GM12878 (cell line): ENCODE results near the gene JAML. TPM values are rescaled to one million over a fixed set of nuclear protein-coding genes. Genes with fewer than 3 reads are reported as not detected.

Experiments used
- ATAC-seq: fragments of 200-7000 bp; cut with Tn5 transposase; 3 replicates; pipeline ENCODE4 v1.9.1; 2020; ENCODE audit warnings: mild to moderate bottlenecking, moderate library complexity
- BruUV-seq: library from RNA; stranded (reverse); fragments of 400-500 nt; replicated peaks from 2 replicates; lab custom pipeline; 2021; lab: Mats Ljungman, UMichigan
- CTCF ChIA-PET: fragments of 300-600 bp; sonication (Branson Sonifier 250); formaldehyde crosslinking; extraction: SDS; loops from one replicate; lab custom pipeline; 2021; ENCODE audit warnings: inconsistent platforms; lab: Yijun Ruan, JAX
- POLR2A ChIA-PET: fragments of 350-600 bp; formaldehyde crosslinking; extraction: SDS; loops from one replicate; lab custom pipeline; 2021; ENCODE audit warnings: inconsistent platforms; lab: Charles Lee
- RAD21 ChIA-PET: fragments of 300-600 bp; sonication (Branson Sonifier 250); formaldehyde crosslinking; loops from one replicate; lab custom pipeline; 2023; ENCODE audit warnings: antibody characterized with exemption; ENCODE audit not compliant: unreplicated experiment; lab: Charles Lee
- SMC1A ChIA-PET: fragments of 300-600 bp; sonication (Branson Sonifier 250); formaldehyde crosslinking; loops from one replicate; lab custom pipeline; 2023; ENCODE audit not compliant: unreplicated experiment, uncharacterized antibody; lab: Charles Lee
- DNase-seq: peaks from one replicate; pipeline ENCODE4 v3.0.0-alpha.2; 2011; ENCODE audit warnings: low read depth, low spot score
- FAIRE-seq: peaks from 3 replicates; lab custom pipeline; 2011; peaks lifted over from hg19 to GRCh38; lab: Jason Lieb, UNC
- H2AFZ ChIP-seq: 2 replicates; pipeline ENCODE4 v1.6.0; 2011; ENCODE audit warnings: low read depth, low read length, control low read depth; ENCODE audit not compliant: control insufficient read depth
- H3K27ac ChIP-seq: 2 replicates; pipeline ENCODE4 v1.5.1; 2011; ENCODE audit warnings: control low read depth; ENCODE audit not compliant: control insufficient read depth, insufficient read depth
- H3K27me3 ChIP-seq, 2 experiments: replicated peaks in 1 of 2; 2 replicates each; pipeline versions ENCODE4 v1.6.0 to v1.6.1; 2011; ENCODE audit warnings: low read length in 1 of 2; ENCODE audit not compliant: control insufficient read depth in 2 of 2, insufficient read depth in 2 of 2
- H3K36me3 ChIP-seq, 2 experiments: 2 replicates each; pipeline ENCODE4 v1.5.1; 2011; ENCODE audit warnings: low read length in 1 of 2; ENCODE audit not compliant: control insufficient read depth in 2 of 2, insufficient read depth in 2 of 2
- H3K4me1 ChIP-seq: 2 replicates; pipeline ENCODE4 v1.6.1; 2011; ENCODE audit warnings: mild to moderate bottlenecking, low read length, moderate library complexity, mixed read lengths; ENCODE audit not compliant: control insufficient read depth, insufficient read depth
- H3K4me2 ChIP-seq: 2 replicates; pipeline ENCODE4 v1.6.0; 2011; ENCODE audit warnings: control low read depth; ENCODE audit not compliant: control insufficient read depth, insufficient read depth
- H3K4me3 ChIP-seq: fragments of 200-600 bp; sonication (generic); 2 replicates; pipeline ENCODE4 v1.5.1; 2016
- H3K79me2 ChIP-seq: 2 replicates; pipeline ENCODE4 v1.6.0; 2011; ENCODE audit warnings: low read length; ENCODE audit not compliant: control insufficient read depth, insufficient read depth
- H3K9ac ChIP-seq: 2 replicates; pipeline ENCODE4 v1.8.0; 2011; ENCODE audit warnings: low read length, control low read depth, mixed read lengths; ENCODE audit not compliant: control insufficient read depth, insufficient read depth
- H3K9me3 ChIP-seq: replicated peaks from 3 replicates; pipeline ENCODE4 v1.5.1; 2011; ENCODE audit warnings: mild to moderate bottlenecking, low read length; ENCODE audit not compliant: control insufficient read depth, insufficient read depth
- H4K20me1 ChIP-seq: 2 replicates; pipeline ENCODE4 v1.6.0; 2011; ENCODE audit not compliant: control insufficient read depth, insufficient read depth
- CTCF ChIP-seq, 3 experiments: IDR thresholded peaks in 2 of 3; conservative IDR thresholded peaks in 1 of 3; 2 replicates each; pipeline ENCODE4 v1.5.1; 2011; ENCODE audit warnings: low read depth in 3 of 3, low read length in 3 of 3, mild to moderate bottlenecking in 3 of 3, control low read depth in 2 of 3, moderate library complexity in 2 of 3, inconsistent platforms in 1 of 3, mixed read lengths in 1 of 3; ENCODE audit not compliant: control insufficient read depth in 2 of 3, insufficient read depth in 1 of 3; ENCODE audit errors: extremely low read depth in 1 of 3
- EGR1 ChIP-seq, 2 experiments: IDR thresholded peaks; 1 replicate in 1 of 2; 2 replicates in 1 of 2; pipeline ENCODE4 v1.6.1; 2011 to 2012; ENCODE audit warnings: low read depth in 2 of 2, low read length in 2 of 2, borderline replicate concordance in 1 of 2, mild to moderate bottlenecking in 1 of 2, moderate library complexity in 1 of 2
- FOXM1 ChIP-seq: IDR thresholded peaks from 2 replicates; pipeline ENCODE4 v1.6.1; 2012; ENCODE audit warnings: low read depth, mild to moderate bottlenecking, inconsistent platforms, low read length, moderate library complexity
- GABPA ChIP-seq: IDR thresholded peaks from 2 replicates; pipeline ENCODE4 v1.6.1; 2014; ENCODE audit warnings: antibody characterized with exemption, low read depth, mild to moderate bottlenecking, inconsistent platforms
- IRF4 ChIP-seq: IDR thresholded peaks from 2 replicates; pipeline ENCODE4 v1.6.1; 2011; ENCODE audit warnings: low read depth, low read length
- MTA3 ChIP-seq: IDR thresholded peaks from 2 replicates; pipeline ENCODE4 v1.6.1; 2012; ENCODE audit warnings: low read length, inconsistent platforms, borderline replicate concordance
- MXI1 ChIP-seq: fragments of 150-350 bp; IDR thresholded peaks from 2 replicates; pipeline ENCODE4 v1.6.1; 2011; ENCODE audit warnings: low read depth, mild to moderate bottlenecking, inconsistent platforms, low read length, improper control_type of control experiment
- PML ChIP-seq: IDR thresholded peaks from 2 replicates; pipeline ENCODE4 v1.6.1; 2012; ENCODE audit warnings: low read length, inconsistent platforms
- POLR2AphosphoS5 ChIP-seq: IDR thresholded peaks from 2 replicates; pipeline ENCODE4 v1.6.1; 2011; ENCODE audit warnings: mild to moderate bottlenecking, low read length, inconsistent platforms
- RFX5 ChIP-seq: IDR thresholded peaks from 2 replicates; pipeline ENCODE4 v1.6.1; 2011; ENCODE audit warnings: low read depth, low read length, improper control_type of control experiment
- SMC3 ChIP-seq: IDR thresholded peaks from 2 replicates; pipeline ENCODE4 v1.6.1; 2011; ENCODE audit warnings: low read length, improper control_type of control experiment, borderline replicate concordance
- TCF3 ChIP-seq: IDR thresholded peaks from 2 replicates; pipeline ENCODE4 v1.6.1; 2012; ENCODE audit warnings: low read depth, mild to moderate bottlenecking, low read length, borderline replicate concordance; ENCODE audit not compliant: insufficient read depth
- ZBED1 ChIP-seq: IDR thresholded peaks from 2 replicates; pipeline ENCODE4 v1.6.1; 2016; ENCODE audit warnings: borderline replicate concordance
- ZNF384 ChIP-seq: IDR thresholded peaks from 2 replicates; pipeline ENCODE4 v1.6.1; 2012; ENCODE audit warnings: low read depth, mild to moderate bottlenecking, low read length, improper control_type of control experiment, borderline replicate concordance
- ZNF622 ChIP-seq: fragments of 450-650 bp; IDR thresholded peaks from 2 replicates; pipeline ENCODE4 v1.6.1; 2017; ENCODE audit warnings: mild to moderate bottlenecking, inconsistent platforms
- WGBS: methylation state at CpG from one replicate; pipeline ENCODE4 v1.1.6; 2016; ENCODE audit warnings: low lambda C conversion rate; ENCODE audit not compliant: insufficient replicate concordance, insufficient coverage; ENCODE audit errors: missing lambda C conversion rate; 5-methylcytosine and 5-hydroxymethylcytosine counted together
- in situ Hi-C: fragments of 300-500 bp; cut with MboI; formaldehyde crosslinking; loops from 9 replicates; pipeline ENCODE4 v1.14.3; 2018; ENCODE audit warnings: mixed read lengths
- intact Hi-C: fragments of 100-400 bp; cut with micrococcal nuclease; formaldehyde crosslinking; loops from one replicate; pipeline ENCODE4 v1.14.2; 2022; ENCODE audit not compliant: unreplicated experiment
- polyA plus RNA-seq, 11 experiments: library from polyadenylated mRNA; depleted of rRNA in 4 of 11; unstranded in 6 of 11; stranded (reverse) in 5 of 11; fragments of >200 nt; fragmentation: Nextera tagmentation in 4 of 11; fragmentation: Illumina TruSeq in 1 of 11; extraction: Ambion mirVana in 4 of 11; extraction: Trizol in 1 of 11; gene quantifications; 1 replicate in 1 of 11; 2 replicates in 10 of 11; pipeline versions ENCODE4 v1.2.1 to v1.2.3, GENCODE V29; 2011 to 2016; ENCODE audit warnings: inconsistent platforms in 2 of 11, missing spikeins in 2 of 11, low read depth in 1 of 11
- total RNA-seq, 4 experiments: library from RNA; depleted of rRNA in 3 of 4; stranded (reverse); fragments of >200 nt in 3 of 4; fragmentation: Illumina TruSeq in 1 of 4; extraction: Trizol in 1 of 4; gene quantifications; 2 replicates each; pipeline versions ENCODE4 v1.2.1 to v1.2.3, GENCODE V29; 2013 to 2021
- TF ChIP-seq, protein P1 (sequence below): fragments of 450-650 bp; IDR thresholded peaks from 2 replicates; pipeline ENCODE4 v1.6.1; 2014; ENCODE audit warnings: mild to moderate bottlenecking

Gene JAML
- total and polyA plus RNA-seq, 10 of the 15 experiments (the other 5 are each of a cell fraction or from before 2014, with no cell fraction given): 0.60 to 8.1 (median 3.5) TPM

DNA sequence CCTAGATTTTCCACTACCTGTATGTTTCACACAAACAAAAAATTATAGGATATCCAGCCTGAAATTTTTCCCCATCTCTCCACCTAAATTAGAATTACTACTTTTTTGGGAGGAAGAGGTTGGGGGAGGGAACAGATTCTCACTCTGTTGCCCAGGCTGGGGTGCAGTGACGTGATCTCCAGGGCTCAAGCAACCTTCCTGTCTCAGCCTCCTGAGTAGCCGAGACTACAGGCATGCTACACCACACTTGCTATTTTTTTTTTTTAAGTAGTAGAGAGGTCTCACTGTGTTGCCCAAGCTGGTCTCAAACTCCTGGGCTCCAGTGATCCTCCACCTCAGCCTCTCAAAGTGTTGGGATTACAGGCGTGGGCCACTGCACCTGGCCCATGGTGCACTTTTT lies 9.5 kb downstream of the JAML start:
- Histone ChIP-seq H3K27ac (peak overlapping the region; percentile 8; the same call in 1 of the 2 replicates), H3K9ac (no peak overlapping the region), H3K4me1 (peaks cover 36% of the 10 kb centered on the region), H3K9me3 (no peaks in the 10 kb centered on the region), H3K4me2 (no peak overlapping the region), H3K27me3 (no peaks in the 10 kb centered on the region), H3K4me3 (0 out of 2 replicates have a peak overlapping the region, but pooled peaks have one; percentile 49), H3K79me2 (no peaks in the 10 kb centered on the region), H4K20me1 (no peaks in the 10 kb centered on the region), H3K36me3 (no peaks in the 10 kb centered on the region), H2AFZ (no peak overlapping the region)
- WGBS: 87% methylated on average over 2 of the region's 3 CpGs
- intact Hi-C loops: no loop called here
- POLR2A ChIA-PET: interaction anchor here (0.6 to 3.7 kb wide), 4 partner anchors 9 to 26 kb away, joined by 3 to 17 read pairs (median 10); partner anchors contain the start of gene JAML
- TF ChIP-seq ZBED1 (no peak), MXI1 (no peak), MTA3 (no peak), ZNF622 (no peak), FOXM1 (no peak), POLR2AphosphoS5 (no peak), GABPA (no peak), PML (no peak), RFX5 (no peak), TCF3 (no peak), ZNF384 (no peak), SMC3 (no peak), IRF4 (no peak), CTCF (IDR thresholded peaks at IDR 0.05 in 2 of 3, conservative IDR thresholded peaks at IDR 0.05 in 1 of 3; ENCODE audit: control insufficient read depth in 2 of 3, extremely low read depth in 1 of 3, insufficient read depth in 1 of 3, low read depth in 3 of 3, low read length in 3 of 3) (no peak), EGR1 (IDR thresholded peaks at IDR 0.05; ENCODE audit: borderline replicate concordance in 1 of 2, low read depth in 2 of 2, low read length in 2 of 2) (no peak)
- TF ChIP-seq, protein P1, sequence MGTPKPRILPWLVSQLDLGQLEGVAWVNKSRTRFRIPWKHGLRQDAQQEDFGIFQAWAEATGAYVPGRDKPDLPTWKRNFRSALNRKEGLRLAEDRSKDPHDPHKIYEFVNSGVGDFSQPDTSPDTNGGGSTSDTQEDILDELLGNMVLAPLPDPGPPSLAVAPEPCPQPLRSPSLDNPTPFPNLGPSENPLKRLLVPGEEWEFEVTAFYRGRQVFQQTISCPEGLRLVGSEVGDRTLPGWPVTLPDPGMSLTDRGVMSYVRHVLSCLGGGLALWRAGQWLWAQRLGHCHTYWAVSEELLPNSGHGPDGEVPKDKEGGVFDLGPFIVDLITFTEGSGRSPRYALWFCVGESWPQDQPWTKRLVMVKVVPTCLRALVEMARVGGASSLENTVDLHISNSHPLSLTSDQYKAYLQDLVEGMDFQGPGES: no peak
- in situ Hi-C loops: no loop called here
- RAD21 ChIA-PET: interaction anchor here (1.1 to 4.2 kb wide), 13 partner anchors 9 to 398 kb away, joined by 3 to 43 read pairs (median 5); partner anchors contain the start of genes JAML, MPZL2 and MPZL3
- DNase-seq (no peak), FAIRE-seq (no peak), ATAC-seq (peak; percentile 45)
- SMC1A ChIA-PET: interaction anchor here (1.0 to 5.8 kb wide), 12 partner anchors 10 to 147 kb away, joined by 3 to 80 read pairs (median 10); partner anchors contain the start of genes CD3E, JAML and MPZL3
- no TSS peak for BruUV-seq
- CTCF ChIA-PET: interaction anchor here (0.9 to 6.9 kb wide), 11 partner anchors 9 to 80 kb away, joined by 3 to 62 read pairs (median 6); partner anchors contain the start of genes JAML and MPZL2
